Panc1 (cell line): Measurements from ENCODE around the gene YOD1.
"Not testable (repeated sequence)": the region's sequence is repeated elsewhere in the genome, so short reads cannot be mapped to it uniquely, and the experiment has no call there.

Experiments used
- CTCF ChIP-seq: fragments of 450-650 bp; IDR thresholded peaks from 2 replicates; pipeline ENCODE4 v1.5.1; 2017; ENCODE audit warnings: mild to moderate bottlenecking
- POLR2AphosphoS5 ChIP-seq: IDR thresholded peaks from 2 replicates; pipeline ENCODE4 v1.6.1; 2012; ENCODE audit warnings: mild to moderate bottlenecking, low read depth, low read length, moderate library complexity
- REST ChIP-seq, 2 experiments: IDR thresholded peaks; 2 replicates each; pipeline ENCODE4 v1.6.1; 2011 to 2012; ENCODE audit warnings: low read depth in 2 of 2, control low read depth in 1 of 2, low read length in 1 of 2, mild to moderate bottlenecking in 1 of 2, moderate library complexity in 1 of 2; ENCODE audit not compliant: insufficient read depth in 1 of 2
- SIN3A ChIP-seq: IDR thresholded peaks from 2 replicates; pipeline ENCODE4 v1.6.1; 2012; ENCODE audit warnings: low read depth, mild to moderate bottlenecking, low read length, moderate library complexity, borderline replicate concordance; ENCODE audit not compliant: insufficient read depth
- TCF7L2 ChIP-seq: IDR thresholded peaks from 2 replicates; pipeline ENCODE4 v1.6.1; 2011; ENCODE audit warnings: mild to moderate bottlenecking, low read depth, low read length, inconsistent platforms

GRCh38 chr1:207041397-207041796 lies 9.6 kb downstream of the YOD1 start:
- not testable (repeated sequence) for TF ChIP-seq CTCF; REST (IDR thresholded peaks at IDR 0.05; ENCODE audit: insufficient read depth in 1 of 2, low read depth in 2 of 2, low read length in 1 of 2); POLR2AphosphoS5; TCF7L2; SIN3A
